T-helper 17 cell (primary cell): ENCODE measurements around the gene ASS1. TPM values are rescaled to one million over a fixed set of nuclear protein-coding genes. Genes with fewer than 3 reads are reported as not detected.

Experiments used
- ATAC-seq: fragments of 150-1000 bp; cut with Tn5 transposase; 2 replicates; pipeline ENCODE4 v1.10.0; 2021; ENCODE audit warnings: mild to moderate bottlenecking, moderate library complexity
- DNase-seq, 3 donors: peaks; one replicate each; pipeline versions ENCODE4 v3.0.0 to v3.0.0-alpha.2; 2020 to 2021
- H3K9me3 ChIP-seq: one replicate; pipeline ENCODE4 v1.7.0; 2013; ENCODE audit warnings: low read length, mild to moderate bottlenecking; ENCODE audit not compliant: control insufficient read depth, poor library complexity, severe bottlenecking
- H3K27ac Mint-ChIP-seq: one replicate; pipeline ENCODE4 v1.8.0; 2022; ENCODE audit warnings: mild to moderate bottlenecking, moderate library complexity, mixed read lengths
- H3K27me3 Mint-ChIP-seq: one replicate; pipeline ENCODE4 v1.8.0; 2022; ENCODE audit warnings: mixed read lengths
- H3K36me3 Mint-ChIP-seq: one replicate; pipeline ENCODE4 v1.8.0; 2022; ENCODE audit warnings: low read depth, mixed read lengths
- H3K4me1 Mint-ChIP-seq: one replicate; pipeline ENCODE4 v1.8.0; 2022; ENCODE audit warnings: mild to moderate bottlenecking, mixed read lengths
- H3K4me3 Mint-ChIP-seq: one replicate; pipeline ENCODE4 v1.8.0; 2022; ENCODE audit warnings: mild to moderate bottlenecking, moderate library complexity, mixed read lengths
- total RNA-seq, 4 donors: library from RNA in 2 of 4; stranded (reverse) in 2 of 4; gene quantifications; one replicate each; pipeline ENCODE4 v1.2.3 and lab custom pipeline; 2022 to 2026

Gene ASS1
- total RNA-seq, 2 donors from 2014 or later: not detected

GRCh38 chr9:130542457-130543228, 97.9 kb downstream of the ASS1 start:
- DNase-seq (no peak), ATAC-seq (no peak)
- Mint-ChIP-seq H3K27me3 (peaks cover 54% of the 10 kb centered on the region), H3K36me3 (peaks cover 11% of the 10 kb centered on the region), H3K27ac (no peak overlapping the region), H3K4me3 (no peak overlapping the region), H3K4me1 (peaks cover 8% of the 10 kb centered on the region)
- H3K9me3 ChIP-seq: no peaks in the 10 kb centered on the region

- H3K27me3 Mint-ChIP-seq: peaks cover 47% of the 10 kb centered on the region
- no peak overlapping the region for H3K27ac Mint-ChIP-seq
- ATAC-seq (no peak), DNase-seq (no peak)
- H3K9me3 ChIP-seq: no peaks in the 10 kb centered on the region
- peaks cover 2% of the 10 kb centered on the region for H3K4me1 Mint-ChIP-seq
- H3K36me3 Mint-ChIP-seq: peaks cover 7% of the 10 kb centered on the region
- H3K4me3 Mint-ChIP-seq: no peak overlapping the region
These were observed 98.6 kb downstream of the ASS1 start for GRCh38 chr9:130543368-130543767.

- H3K9me3 ChIP-seq: no peaks in the 10 kb centered on the region
- no peak overlapping the region for H3K27ac Mint-ChIP-seq
- no peak overlapping the region for H3K4me3 Mint-ChIP-seq
- no peaks in the 10 kb centered on the region for H3K4me1 Mint-ChIP-seq
- H3K27me3 Mint-ChIP-seq: peaks cover 42% of the 10 kb centered on the region
- DNase-seq (no peak), ATAC-seq (no peak)
- peaks cover 6% of the 10 kb centered on the region for H3K36me3 Mint-ChIP-seq
These were observed 99.1 kb downstream of the ASS1 start for GRCh38 chr9:130543859-130544258.

- DNase-seq (no peak), ATAC-seq (no peak)
- H3K27ac Mint-ChIP-seq: no peak overlapping the region
- H3K4me1 Mint-ChIP-seq: no peaks in the 10 kb centered on the region
- peaks cover 6% of the 10 kb centered on the region for H3K36me3 Mint-ChIP-seq
- H3K9me3 ChIP-seq: no peaks in the 10 kb centered on the region
- no peak overlapping the region for H3K4me3 Mint-ChIP-seq
- H3K27me3 Mint-ChIP-seq: peaks cover 40% of the 10 kb centered on the region
These were observed 99.6 kb downstream of the ASS1 start for GRCh38 chr9:130544364-130544763.

- Mint-ChIP-seq H3K4me1 (no peaks in the 10 kb centered on the region), H3K36me3 (no peaks in the 10 kb centered on the region), H3K27me3 (peaks cover 25% of the 10 kb centered on the region), H3K4me3 (no peak overlapping the region), H3K27ac (no peak overlapping the region)
- H3K9me3 ChIP-seq: no peaks in the 10 kb centered on the region
- ATAC-seq (no peak), DNase-seq (no peak)
These were observed 103.3 kb downstream of the ASS1 start for GRCh38 chr9:130548103-130548502.

- ATAC-seq (no peak), DNase-seq (no peak)
- Mint-ChIP-seq H3K27me3 (peaks cover 24% of the 10 kb centered on the region), H3K4me1 (no peaks in the 10 kb centered on the region), H3K27ac (no peak overlapping the region), H3K4me3 (no peak overlapping the region), H3K36me3 (no peaks in the 10 kb centered on the region)
- no peaks in the 10 kb centered on the region for H3K9me3 ChIP-seq
These were observed 104.5 kb downstream of the ASS1 start for GRCh38 chr9:130549093-130549735.

Other genes starting within 250 kb of the ASS1 start
- under 1 TPM in 1 of 2 donors, not detected in 1; 0.12 TPM for gene HMCN2, start 179.2 kb upstream of the ASS1 start, total RNA-seq
- 10 to 100 TPM; 30.6 to 33.6 TPM for gene FUBP3, start 134.6 kb downstream of the ASS1 start, total RNA-seq
- not detected for gene PRDM12, start 219.6 kb downstream of the ASS1 start, total RNA-seq
- gene EXOSC2, start 248.8 kb downstream of the ASS1 start, total RNA-seq: 10 to 100 TPM; 44.0 to 54.3 TPM